MM.1S (cell line): Measurements from ENCODE around the gene RRAD.

Experiments
- CTCF ChIP-seq: fragments of 300-600 bp; sonication (generic); IDR thresholded peaks from 2 replicates; pipeline ENCODE4 v1.5.1; 2016; ENCODE audit warnings: antibody characterized with exemption, low read length, mixed read lengths
- EZH2 ChIP-seq: fragments of 300-600 bp; sonication (generic); optimal IDR thresholded peaks from 2 replicates; pipeline ENCODE3; 2017; ENCODE audit warnings: low read depth, mild to moderate bottlenecking, antibody characterized with exemption, low read length, mixed read lengths
- EZH2phosphoT487 ChIP-seq: fragments of 300-600 bp; sonication (generic); IDR thresholded peaks from 2 replicates; pipeline ENCODE4 v1.6.1; 2018; ENCODE audit warnings: antibody characterized with exemption, low read length

- no peak for TF ChIP-seq CTCF
- TF ChIP-seq EZH2, result no peak
- TF ChIP-seq EZH2phosphoT487, result no peak
Observed at GRCh38 chr16:66905633-66906539, 19.4 kb downstream of the RRAD start.
